Esophagus muscularis mucosa (tissue), 4 donors: ENCODE measurements around the gene RPL18.

Experiments
- CTCF ChIP-seq, 3 experiments: fragments of 200-600 bp in 2 of 3; fragments of 450-650 bp in 1 of 3; sonication (generic) in 2 of 3; IDR thresholded peaks; one replicate each; pipeline ENCODE4 v1.5.1; 2017 to 2019; ENCODE audit warnings: antibody characterized with exemption in 3 of 3, mild to moderate bottlenecking in 2 of 3, moderate library complexity in 1 of 3
- EP300 ChIP-seq: sonication (generic); formaldehyde crosslinking; IDR thresholded peaks from one replicate; pipeline ENCODE4 v1.6.1; 2017; ENCODE audit warnings: antibody characterized with exemption
- POLR2A ChIP-seq: fragments of 450-650 bp; IDR thresholded peaks from one replicate; pipeline ENCODE4 v1.6.1; 2017; ENCODE audit warnings: antibody characterized with exemption, moderate library complexity, mild to moderate bottlenecking, low read depth

GRCh38 chr19:48588670-48589401 is 30.1 kb downstream of the RPL18 start:
- TF ChIP-seq EP300 (no peak), CTCF (IDR thresholded peaks at IDR 0.05) (peak in 2 of 3 experiments; percentile 91), POLR2A (no peak)
